ENCODE results near the gene USP5. TPM values are rescaled to one million over a fixed set of nuclear protein-coding genes. Genes with fewer than 3 reads are reported as not detected.

The USP5 gene
- total RNA-seq, 1 experiment from 2014 or later: 158 TPM

DNA sequence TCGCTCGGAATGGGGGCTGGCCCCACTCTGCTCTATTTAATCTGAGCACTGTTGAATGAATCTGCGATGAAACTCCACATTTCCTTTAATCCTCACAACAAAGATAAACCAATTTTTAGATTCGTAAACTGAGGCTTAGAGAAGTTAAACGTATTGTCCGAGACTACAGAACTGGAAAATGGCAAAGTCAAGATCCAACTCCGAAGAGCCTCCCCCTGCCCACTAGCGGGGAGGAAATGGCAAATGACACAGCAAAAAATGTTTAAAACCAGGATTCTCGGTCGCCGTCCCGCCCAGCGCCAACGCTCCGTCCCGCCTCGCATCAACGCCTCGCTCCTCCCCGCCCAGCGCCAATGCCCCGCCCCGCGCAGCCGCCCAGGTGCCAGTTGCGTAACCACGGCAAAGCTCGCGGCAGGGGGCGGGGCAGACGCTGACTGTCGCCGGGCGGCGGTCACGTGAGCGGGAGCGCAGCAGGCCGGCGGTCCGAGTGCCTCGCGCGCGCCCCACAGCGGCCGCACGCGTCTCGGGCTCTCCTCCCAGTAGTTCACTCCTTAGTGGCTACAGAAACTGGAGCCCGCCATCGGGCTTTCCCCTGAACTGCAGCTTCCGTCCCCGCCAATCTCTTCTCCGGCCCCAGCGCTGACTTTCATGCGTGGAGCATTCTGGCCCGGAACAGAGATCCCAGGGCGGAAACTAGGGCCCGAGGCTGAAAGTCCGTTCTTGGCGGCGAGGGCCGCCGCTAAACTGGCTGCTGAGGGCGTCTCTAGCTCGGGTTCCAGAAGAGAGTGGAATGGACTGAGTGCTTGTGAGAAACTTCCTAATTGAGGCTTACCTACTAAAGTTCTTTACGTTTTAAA is 39.1 kb downstream of the USP5 start (continued):
- TF ChIP-seq SOX15 (CRISPR knock-in tag; IDR thresholded peaks at IDR 0.05): no peak
- TF ChIP-seq NFYB (CRISPR knock-in tag; conservative IDR thresholded peaks at IDR 0.05; ENCODE audit: low read depth): no peak
- TF ChIP-seq ELF4 (CRISPR knock-in tag; IDR thresholded peaks at IDR 0.05; ENCODE audit: low read depth): 0 out of 2 replicates have a peak, but pooled peaks have one; percentile 42
- TF ChIP-seq ZNF263 (CRISPR knock-in tag; IDR thresholded peaks at IDR 0.05; ENCODE audit: low read depth): no peak
- TF ChIP-seq, protein P1, sequence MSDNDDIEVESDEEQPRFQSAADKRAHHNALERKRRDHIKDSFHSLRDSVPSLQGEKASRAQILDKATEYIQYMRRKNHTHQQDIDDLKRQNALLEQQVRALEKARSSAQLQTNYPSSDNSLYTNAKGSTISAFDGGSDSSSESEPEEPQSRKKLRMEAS (CRISPR knock-in tag; IDR thresholded peaks at IDR 0.05): peak; percentile 79; the same call in 1 of the 2 replicates
- TF ChIP-seq ZNF396 (CRISPR knock-in tag; IDR thresholded peaks at IDR 0.05; ENCODE audit: borderline replicate concordance): no peak
- TF ChIP-seq NR2C2 (CRISPR knock-in tag; IDR thresholded peaks at IDR 0.05): no peak
- 0 out of 2 replicates have a peak, but pooled peaks have one; percentile 42 for TF ChIP-seq ZNF138 (CRISPR knock-in tag; conservative IDR thresholded peaks at IDR 0.05)
- no peak for TF ChIP-seq HMGA2 (CRISPR knock-in tag; IDR thresholded peaks at IDR 0.05)
- TF ChIP-seq, protein P2, sequence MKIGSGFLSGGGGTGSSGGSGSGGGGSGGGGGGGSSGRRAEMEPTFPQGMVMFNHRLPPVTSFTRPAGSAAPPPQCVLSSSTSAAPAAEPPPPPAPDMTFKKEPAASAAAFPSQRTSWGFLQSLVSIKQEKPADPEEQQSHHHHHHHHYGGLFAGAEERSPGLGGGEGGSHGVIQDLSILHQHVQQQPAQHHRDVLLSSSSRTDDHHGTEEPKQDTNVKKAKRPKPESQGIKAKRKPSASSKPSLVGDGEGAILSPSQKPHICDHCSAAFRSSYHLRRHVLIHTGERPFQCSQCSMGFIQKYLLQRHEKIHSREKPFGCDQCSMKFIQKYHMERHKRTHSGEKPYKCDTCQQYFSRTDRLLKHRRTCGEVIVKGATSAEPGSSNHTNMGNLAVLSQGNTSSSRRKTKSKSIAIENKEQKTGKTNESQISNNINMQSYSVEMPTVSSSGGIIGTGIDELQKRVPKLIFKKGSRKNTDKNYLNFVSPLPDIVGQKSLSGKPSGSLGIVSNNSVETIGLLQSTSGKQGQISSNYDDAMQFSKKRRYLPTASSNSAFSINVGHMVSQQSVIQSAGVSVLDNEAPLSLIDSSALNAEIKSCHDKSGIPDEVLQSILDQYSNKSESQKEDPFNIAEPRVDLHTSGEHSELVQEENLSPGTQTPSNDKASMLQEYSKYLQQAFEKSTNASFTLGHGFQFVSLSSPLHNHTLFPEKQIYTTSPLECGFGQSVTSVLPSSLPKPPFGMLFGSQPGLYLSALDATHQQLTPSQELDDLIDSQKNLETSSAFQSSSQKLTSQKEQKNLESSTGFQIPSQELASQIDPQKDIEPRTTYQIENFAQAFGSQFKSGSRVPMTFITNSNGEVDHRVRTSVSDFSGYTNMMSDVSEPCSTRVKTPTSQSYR (CRISPR knock-in tag; IDR thresholded peaks at IDR 0.05): no peak
- no peak for TF ChIP-seq TP53 (CRISPR knock-in tag; IDR thresholded peaks at IDR 0.05)
- TF ChIP-seq NFE2L1 (CRISPR knock-in tag; IDR thresholded peaks at IDR 0.05): peak; percentile 100
- TF ChIP-seq, protein P3, sequence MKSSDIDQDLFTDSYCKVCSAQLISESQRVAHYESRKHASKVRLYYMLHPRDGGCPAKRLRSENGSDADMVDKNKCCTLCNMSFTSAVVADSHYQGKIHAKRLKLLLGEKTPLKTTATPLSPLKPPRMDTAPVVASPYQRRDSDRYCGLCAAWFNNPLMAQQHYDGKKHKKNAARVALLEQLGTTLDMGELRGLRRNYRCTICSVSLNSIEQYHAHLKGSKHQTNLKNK (CRISPR knock-in tag; IDR thresholded peaks at IDR 0.05): no peak
- peak; percentile 56; the same call in 1 of the 2 replicates for TF ChIP-seq GABPB1 (CRISPR knock-in tag; IDR thresholded peaks at IDR 0.05)
- peak; percentile 59; the same call in 1 of the 2 replicates for TF ChIP-seq SMAD3 (CRISPR knock-in tag; IDR thresholded peaks at IDR 0.05; ENCODE audit: borderline replicate concordance)
- TF ChIP-seq RELA (CRISPR knock-in tag; IDR thresholded peaks at IDR 0.05; ENCODE audit: borderline replicate concordance): no peak
- TF ChIP-seq, protein P4, sequence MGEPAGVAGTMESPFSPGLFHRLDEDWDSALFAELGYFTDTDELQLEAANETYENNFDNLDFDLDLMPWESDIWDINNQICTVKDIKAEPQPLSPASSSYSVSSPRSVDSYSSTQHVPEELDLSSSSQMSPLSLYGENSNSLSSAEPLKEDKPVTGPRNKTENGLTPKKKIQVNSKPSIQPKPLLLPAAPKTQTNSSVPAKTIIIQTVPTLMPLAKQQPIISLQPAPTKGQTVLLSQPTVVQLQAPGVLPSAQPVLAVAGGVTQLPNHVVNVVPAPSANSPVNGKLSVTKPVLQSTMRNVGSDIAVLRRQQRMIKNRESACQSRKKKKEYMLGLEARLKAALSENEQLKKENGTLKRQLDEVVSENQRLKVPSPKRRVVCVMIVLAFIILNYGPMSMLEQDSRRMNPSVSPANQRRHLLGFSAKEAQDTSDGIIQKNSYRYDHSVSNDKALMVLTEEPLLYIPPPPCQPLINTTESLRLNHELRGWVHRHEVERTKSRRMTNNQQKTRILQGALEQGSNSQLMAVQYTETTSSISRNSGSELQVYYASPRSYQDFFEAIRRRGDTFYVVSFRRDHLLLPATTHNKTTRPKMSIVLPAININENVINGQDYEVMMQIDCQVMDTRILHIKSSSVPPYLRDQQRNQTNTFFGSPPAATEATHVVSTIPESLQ (CRISPR knock-in tag; IDR thresholded peaks at IDR 0.05): no peak
- no peak for TF ChIP-seq PRRX2 (CRISPR knock-in tag; IDR thresholded peaks at IDR 0.05)
- TF ChIP-seq, protein P5, sequence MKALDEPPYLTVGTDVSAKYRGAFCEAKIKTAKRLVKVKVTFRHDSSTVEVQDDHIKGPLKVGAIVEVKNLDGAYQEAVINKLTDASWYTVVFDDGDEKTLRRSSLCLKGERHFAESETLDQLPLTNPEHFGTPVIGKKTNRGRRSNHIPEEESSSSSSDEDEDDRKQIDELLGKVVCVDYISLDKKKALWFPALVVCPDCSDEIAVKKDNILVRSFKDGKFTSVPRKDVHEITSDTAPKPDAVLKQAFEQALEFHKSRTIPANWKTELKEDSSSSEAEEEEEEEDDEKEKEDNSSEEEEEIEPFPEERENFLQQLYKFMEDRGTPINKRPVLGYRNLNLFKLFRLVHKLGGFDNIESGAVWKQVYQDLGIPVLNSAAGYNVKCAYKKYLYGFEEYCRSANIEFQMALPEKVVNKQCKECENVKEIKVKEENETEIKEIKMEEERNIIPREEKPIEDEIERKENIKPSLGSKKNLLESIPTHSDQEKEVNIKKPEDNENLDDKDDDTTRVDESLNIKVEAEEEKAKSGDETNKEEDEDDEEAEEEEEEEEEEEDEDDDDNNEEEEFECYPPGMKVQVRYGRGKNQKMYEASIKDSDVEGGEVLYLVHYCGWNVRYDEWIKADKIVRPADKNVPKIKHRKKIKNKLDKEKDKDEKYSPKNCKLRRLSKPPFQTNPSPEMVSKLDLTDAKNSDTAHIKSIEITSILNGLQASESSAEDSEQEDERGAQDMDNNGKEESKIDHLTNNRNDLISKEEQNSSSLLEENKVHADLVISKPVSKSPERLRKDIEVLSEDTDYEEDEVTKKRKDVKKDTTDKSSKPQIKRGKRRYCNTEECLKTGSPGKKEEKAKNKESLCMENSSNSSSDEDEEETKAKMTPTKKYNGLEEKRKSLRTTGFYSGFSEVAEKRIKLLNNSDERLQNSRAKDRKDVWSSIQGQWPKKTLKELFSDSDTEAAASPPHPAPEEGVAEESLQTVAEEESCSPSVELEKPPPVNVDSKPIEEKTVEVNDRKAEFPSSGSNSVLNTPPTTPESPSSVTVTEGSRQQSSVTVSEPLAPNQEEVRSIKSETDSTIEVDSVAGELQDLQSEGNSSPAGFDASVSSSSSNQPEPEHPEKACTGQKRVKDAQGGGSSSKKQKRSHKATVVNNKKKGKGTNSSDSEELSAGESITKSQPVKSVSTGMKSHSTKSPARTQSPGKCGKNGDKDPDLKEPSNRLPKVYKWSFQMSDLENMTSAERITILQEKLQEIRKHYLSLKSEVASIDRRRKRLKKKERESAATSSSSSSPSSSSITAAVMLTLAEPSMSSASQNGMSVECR (CRISPR knock-in tag; IDR thresholded peaks at IDR 0.05; ENCODE audit: borderline replicate concordance): no peak
- TF ChIP-seq, protein P6, sequence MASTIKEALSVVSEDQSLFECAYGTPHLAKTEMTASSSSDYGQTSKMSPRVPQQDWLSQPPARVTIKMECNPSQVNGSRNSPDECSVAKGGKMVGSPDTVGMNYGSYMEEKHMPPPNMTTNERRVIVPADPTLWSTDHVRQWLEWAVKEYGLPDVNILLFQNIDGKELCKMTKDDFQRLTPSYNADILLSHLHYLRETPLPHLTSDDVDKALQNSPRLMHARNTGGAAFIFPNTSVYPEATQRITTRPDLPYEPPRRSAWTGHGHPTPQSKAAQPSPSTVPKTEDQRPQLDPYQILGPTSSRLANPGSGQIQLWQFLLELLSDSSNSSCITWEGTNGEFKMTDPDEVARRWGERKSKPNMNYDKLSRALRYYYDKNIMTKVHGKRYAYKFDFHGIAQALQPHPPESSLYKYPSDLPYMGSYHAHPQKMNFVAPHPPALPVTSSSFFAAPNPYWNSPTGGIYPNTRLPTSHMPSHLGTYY (CRISPR knock-in tag; IDR thresholded peaks at IDR 0.05): no peak
- no peak for TF ChIP-seq KAT7 (CRISPR knock-in tag; IDR thresholded peaks at IDR 0.05; ENCODE audit: borderline replicate concordance)
- no peak for TF ChIP-seq JUN (CRISPR knock-in tag; IDR thresholded peaks at IDR 0.05)
- TF ChIP-seq, protein P7, sequence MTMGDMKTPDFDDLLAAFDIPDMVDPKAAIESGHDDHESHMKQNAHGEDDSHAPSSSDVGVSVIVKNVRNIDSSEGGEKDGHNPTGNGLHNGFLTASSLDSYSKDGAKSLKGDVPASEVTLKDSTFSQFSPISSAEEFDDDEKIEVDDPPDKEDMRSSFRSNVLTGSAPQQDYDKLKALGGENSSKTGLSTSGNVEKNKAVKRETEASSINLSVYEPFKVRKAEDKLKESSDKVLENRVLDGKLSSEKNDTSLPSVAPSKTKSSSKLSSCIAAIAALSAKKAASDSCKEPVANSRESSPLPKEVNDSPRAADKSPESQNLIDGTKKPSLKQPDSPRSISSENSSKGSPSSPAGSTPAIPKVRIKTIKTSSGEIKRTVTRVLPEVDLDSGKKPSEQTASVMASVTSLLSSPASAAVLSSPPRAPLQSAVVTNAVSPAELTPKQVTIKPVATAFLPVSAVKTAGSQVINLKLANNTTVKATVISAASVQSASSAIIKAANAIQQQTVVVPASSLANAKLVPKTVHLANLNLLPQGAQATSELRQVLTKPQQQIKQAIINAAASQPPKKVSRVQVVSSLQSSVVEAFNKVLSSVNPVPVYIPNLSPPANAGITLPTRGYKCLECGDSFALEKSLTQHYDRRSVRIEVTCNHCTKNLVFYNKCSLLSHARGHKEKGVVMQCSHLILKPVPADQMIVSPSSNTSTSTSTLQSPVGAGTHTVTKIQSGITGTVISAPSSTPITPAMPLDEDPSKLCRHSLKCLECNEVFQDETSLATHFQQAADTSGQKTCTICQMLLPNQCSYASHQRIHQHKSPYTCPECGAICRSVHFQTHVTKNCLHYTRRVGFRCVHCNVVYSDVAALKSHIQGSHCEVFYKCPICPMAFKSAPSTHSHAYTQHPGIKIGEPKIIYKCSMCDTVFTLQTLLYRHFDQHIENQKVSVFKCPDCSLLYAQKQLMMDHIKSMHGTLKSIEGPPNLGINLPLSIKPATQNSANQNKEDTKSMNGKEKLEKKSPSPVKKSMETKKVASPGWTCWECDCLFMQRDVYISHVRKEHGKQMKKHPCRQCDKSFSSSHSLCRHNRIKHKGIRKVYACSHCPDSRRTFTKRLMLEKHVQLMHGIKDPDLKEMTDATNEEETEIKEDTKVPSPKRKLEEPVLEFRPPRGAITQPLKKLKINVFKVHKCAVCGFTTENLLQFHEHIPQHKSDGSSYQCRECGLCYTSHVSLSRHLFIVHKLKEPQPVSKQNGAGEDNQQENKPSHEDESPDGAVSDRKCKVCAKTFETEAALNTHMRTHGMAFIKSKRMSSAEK (CRISPR knock-in tag; IDR thresholded peaks at IDR 0.05; ENCODE audit: borderline replicate concordance): no peak

Data from WTC11 (cell line).